Epithelial cell of esophagus (primary cell): ENCODE data around the gene BAD.

Source experiments
- DNase-seq: peaks from one replicate; pipeline ENCODE4 v3.0.0; 2010; ENCODE audit warnings: low read depth
- H3K4me3 ChIP-seq: 2 replicates; pipeline ENCODE4 v1.5.1; 2011; ENCODE audit warnings: mild to moderate bottlenecking, low read length, control low read depth
- CTCF ChIP-seq: IDR thresholded peaks from 2 replicates; pipeline ENCODE4 v1.5.1; 2011; ENCODE audit warnings: low read depth, mild to moderate bottlenecking, low read length, control low read depth, inconsistent platforms; ENCODE audit not compliant: insufficient read depth; ENCODE audit errors: missing control alignments

The BAD gene

GRCh38 chr11:64276653-64277431 lies 7.6 kb downstream of the BAD start:
- H3K4me3 ChIP-seq, result no peak overlapping the region
- DNase-seq, result peak; percentile 96
- no peak for TF ChIP-seq CTCF

GRCh38 chr11:64275841-64276240 lies 8.6 kb downstream of the BAD start:
- H3K4me3 ChIP-seq, result no peak overlapping the region
- DNase-seq, result no peak
- no peak for TF ChIP-seq CTCF

GRCh38 chr11:64275031-64275800 lies 9.2 kb downstream of the BAD start:
- H3K4me3 ChIP-seq, result no peak overlapping the region
- no peak for DNase-seq
- no peak for TF ChIP-seq CTCF

GRCh38 chr11:64269540-64270220 lies 14.8 kb downstream of the BAD start:
- peak; percentile 2 for TF ChIP-seq CTCF
- peak overlapping the region; percentile 59 for H3K4me3 ChIP-seq
- peak; percentile 100 for DNase-seq

- peak overlapping the region; percentile 59 for H3K4me3 ChIP-seq
- DNase-seq, result peak; percentile 35
- no peak for TF ChIP-seq CTCF
Measured at GRCh38 chr11:64268893-64269539, 15.4 kb downstream of the BAD start.

- no peak for TF ChIP-seq CTCF
- DNase-seq, result peak; percentile 40
- no peak overlapping the region for H3K4me3 ChIP-seq
Measured at GRCh38 chr11:64268025-64268892, 16.2 kb downstream of the BAD start.
